HG03558 (cell line): ENCODE measurements around the gene GRAMD2B.

Source experiments
- ATAC-seq: cut with Tn5 transposase; IDR thresholded peaks from one replicate; pipeline ENCODE4 v1.9.1; 2021; ENCODE audit warnings: moderate number of reproducible peaks; ENCODE audit not compliant: unreplicated experiment; ENCODE audit errors: extremely low read depth

GRAMD2B gene

DNA sequence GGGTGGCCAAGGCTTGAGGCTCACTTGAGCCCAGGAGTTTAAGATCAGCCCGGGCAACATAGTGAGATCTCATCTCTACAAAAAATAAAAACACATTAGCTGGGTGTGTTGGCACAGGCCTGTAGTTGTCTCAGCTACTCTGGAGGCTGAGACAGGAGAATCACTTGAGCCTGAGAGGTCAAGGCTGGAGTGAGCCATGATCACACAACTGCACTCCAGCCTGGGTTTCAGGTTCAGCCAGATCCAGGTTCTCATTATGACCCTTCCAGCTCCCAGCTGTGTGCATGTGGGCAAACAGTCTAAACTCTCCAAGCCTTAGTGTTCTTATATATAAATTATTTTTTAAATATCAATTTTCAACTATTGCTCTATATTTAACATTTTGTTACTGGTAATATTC is 103.9 kb downstream of the GRAMD2B start:
- no peak for ATAC-seq

GRCh38 chr5:126527892-126528291 is 104.7 kb downstream of the GRAMD2B start:
- ATAC-seq: no peak

DNA sequence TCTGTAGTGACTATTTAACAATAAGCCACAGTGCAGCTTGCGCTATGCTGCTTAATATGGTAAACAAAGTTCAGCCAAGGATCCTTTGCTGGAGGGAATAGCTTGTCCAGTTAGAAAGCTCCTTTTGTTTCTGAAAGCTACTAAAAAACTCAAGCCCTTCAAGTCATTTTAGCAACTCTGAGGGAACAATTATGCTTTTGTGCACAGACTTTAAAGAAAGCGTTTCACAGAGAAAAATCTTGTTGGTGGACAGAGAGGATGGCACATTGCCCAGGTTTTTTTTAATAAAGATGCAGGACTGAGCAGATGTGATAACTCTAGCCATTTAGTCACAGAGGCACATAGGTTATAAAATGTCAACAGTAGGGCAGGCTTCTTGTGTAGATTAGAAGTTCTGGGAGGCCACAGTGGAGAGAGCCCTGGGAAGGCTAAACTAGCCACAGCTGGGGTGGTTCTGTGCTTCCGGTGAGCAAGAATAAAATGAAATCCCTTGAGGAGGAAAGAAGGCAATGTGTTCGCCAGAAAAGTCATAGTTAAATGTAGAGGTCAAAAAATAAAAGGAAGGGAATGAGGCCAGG is 108.4 kb downstream of the GRAMD2B start:
- no peak for ATAC-seq

DNA sequence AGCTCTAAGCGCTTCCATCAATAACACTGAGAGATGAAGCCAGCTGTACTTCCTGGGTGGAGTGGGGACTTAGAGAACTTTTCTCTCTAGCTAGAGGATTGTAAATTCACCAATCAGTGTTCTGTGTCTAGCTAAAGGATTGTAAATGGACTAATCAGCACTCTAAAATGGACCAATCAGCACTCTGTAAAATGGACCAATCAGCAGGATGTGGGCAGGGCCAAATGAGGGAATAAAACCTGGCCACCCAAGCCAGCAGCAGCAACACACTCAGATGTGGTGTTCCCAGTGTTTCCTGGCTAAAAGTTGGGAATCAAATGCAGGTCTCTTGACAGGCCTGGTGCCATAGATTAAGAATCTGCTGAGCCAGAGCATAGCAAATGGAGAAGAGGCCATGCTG is 111.3 kb downstream of the GRAMD2B start:
- no peak for ATAC-seq

DNA sequence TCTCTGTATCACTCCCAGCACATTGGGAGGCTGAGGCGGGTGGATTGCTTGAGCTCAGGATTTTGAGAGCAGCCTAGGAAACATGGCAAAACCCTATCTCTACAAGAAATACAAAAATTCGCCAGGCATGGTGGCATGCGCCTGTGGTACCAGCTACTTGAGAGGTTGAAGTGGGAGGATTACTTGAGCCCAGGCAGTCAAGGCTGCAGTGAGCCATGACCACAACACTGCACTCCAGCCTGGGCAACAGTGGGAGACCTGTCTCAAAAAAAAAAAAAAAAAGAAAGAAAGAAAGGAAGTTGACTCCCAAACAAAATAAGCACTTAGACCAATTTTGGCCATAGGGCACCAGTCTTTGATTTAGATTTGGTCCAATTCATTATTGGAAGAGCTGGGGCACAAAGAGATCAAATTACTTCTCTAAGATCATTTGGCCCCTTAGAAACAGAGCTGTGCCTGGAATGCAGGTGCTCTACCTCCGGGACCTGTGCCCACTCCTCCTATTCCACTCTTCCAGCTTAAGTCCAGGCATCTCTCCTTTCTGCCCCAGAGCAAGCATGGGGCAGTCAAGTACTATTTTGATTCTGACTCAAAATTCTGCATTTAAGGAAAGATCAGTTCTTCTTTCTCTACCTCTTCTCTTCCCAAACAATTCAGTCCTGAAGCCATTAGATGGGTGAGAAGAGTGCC is 112.8 kb downstream of the GRAMD2B start:
- ATAC-seq: no peak

GRCh38 chr5:126536874-126537273 is 113.7 kb downstream of the GRAMD2B start:
- no peak for ATAC-seq

DNA sequence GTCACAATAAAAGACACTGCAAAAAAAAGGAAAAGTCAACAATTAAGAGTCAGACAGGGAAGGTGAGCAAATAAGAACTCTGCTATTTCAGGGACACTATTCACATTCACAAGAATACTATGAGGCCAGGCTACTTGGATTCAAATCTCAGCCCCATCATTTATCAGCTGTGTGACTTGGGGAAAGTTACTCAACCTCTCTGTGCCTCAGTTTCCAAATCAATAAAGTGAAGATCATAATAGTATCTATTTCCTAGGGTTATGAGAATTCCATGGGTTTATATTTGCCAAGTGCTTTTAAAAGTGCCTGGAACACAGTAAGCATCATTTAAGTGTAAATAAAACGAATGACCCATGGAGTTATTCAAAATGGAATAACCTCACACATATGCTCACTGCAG is 115.4 kb downstream of the GRAMD2B start:
- ATAC-seq: no peak

DNA sequence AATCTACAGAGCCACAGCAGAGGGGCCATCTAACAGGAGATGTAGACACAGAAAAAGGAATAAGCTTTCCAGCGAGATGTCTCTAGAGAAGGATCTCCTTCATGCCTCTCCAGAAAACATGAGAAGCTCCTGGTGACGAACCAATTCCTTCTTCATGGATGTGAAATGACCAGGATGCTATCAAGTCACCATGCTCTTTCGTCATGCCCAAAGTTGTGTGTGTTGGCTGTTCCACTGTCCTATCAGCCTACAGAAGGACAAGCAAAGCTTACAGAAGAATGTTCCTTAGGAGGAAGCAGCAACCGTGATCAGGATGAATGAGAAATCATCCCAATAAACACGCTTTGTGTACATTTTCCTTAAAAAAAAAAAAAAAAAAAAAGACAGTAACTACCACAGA is 117.4 kb downstream of the GRAMD2B start:
- ATAC-seq: no peak

- ATAC-seq: no peak
Measured at GRCh38 chr5:126542441-126542840, 119.2 kb downstream of the GRAMD2B start.

GRCh38 chr5:126543009-126543408 is 119.8 kb downstream of the GRAMD2B start:
- no peak for ATAC-seq

DNA sequence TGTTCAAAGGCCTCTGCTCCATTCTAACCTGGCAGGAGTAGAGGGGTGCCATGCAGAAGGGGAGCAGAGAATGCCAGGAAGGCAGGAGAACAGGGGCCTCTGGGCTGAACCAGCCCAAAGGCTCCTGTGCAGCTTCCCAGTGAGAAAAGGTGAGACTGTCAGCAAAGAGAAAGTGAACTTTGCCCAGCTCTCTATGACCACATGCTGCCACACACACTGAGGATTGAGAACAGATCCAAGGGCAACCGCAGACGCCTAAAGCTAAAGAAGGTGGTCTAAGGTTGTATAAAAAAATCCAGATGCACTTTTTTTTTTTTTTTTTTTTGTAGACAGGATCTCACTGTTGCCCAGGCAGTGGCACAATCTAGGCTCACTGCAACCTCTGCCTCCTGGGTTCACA is 120.5 kb downstream of the GRAMD2B start:
- ATAC-seq: no peak
